Activated CD4-positive, alpha-beta memory T cell treated with anti-CD3 and anti-CD28 coated beads for 36 hours (primary cell): ENCODE results near the gene SH3PXD2A. TPM values are rescaled to one million over a fixed set of nuclear protein-coding genes. Genes with fewer than 3 reads are reported as not detected.

Experiments used
- CTCF ChIA-PET: fragments of 350-600 bp; sonication (Branson Sonifier 250); formaldehyde crosslinking; loops from one replicate; lab custom pipeline; 2021; ENCODE audit warnings: antibody characterized with exemption, inconsistent platforms; lab: Charles Lee
- POLR2A ChIA-PET: fragments of 350-600 bp; sonication (Branson Sonifier 250); formaldehyde crosslinking; loops from one replicate; lab custom pipeline; 2021; ENCODE audit warnings: antibody characterized with exemption; lab: Charles Lee
- DNase-seq: peaks from one replicate; pipeline ENCODE4 v3.0.0-alpha.2; 2020
- H3K27ac Mint-ChIP-seq: one replicate; pipeline ENCODE4 v1.8.0; 2021; ENCODE audit warnings: mixed read lengths
- H3K27me3 Mint-ChIP-seq: one replicate; pipeline ENCODE4 v1.8.0; 2021; ENCODE audit warnings: mixed read lengths
- H3K36me3 Mint-ChIP-seq: one replicate; pipeline ENCODE4 v1.8.0; 2021; ENCODE audit warnings: mixed read lengths
- H3K4me1 Mint-ChIP-seq: one replicate; pipeline ENCODE4 v1.8.0; 2021; ENCODE audit warnings: low read depth, mixed read lengths
- H3K4me3 Mint-ChIP-seq: one replicate; pipeline ENCODE4 v1.8.0; 2021; ENCODE audit warnings: mild to moderate bottlenecking, mixed read lengths
- H3K9me3 Mint-ChIP-seq: one replicate; pipeline ENCODE4 v1.8.0; 2021; ENCODE audit warnings: mixed read lengths
- intact Hi-C: fragments of 100-400 bp; cut with micrococcal nuclease; formaldehyde crosslinking; loops from one replicate; pipeline ENCODE4 v1.15.1; 2023
- total RNA-seq, 2 experiments: library from RNA; stranded (reverse); gene quantifications; one replicate each; pipeline ENCODE4 v1.2.3, GENCODE V29; 2021

The SH3PXD2A gene
- total RNA-seq, 2 experiments from 2014 or later = 10.0 to 10.3 TPM

DNA sequence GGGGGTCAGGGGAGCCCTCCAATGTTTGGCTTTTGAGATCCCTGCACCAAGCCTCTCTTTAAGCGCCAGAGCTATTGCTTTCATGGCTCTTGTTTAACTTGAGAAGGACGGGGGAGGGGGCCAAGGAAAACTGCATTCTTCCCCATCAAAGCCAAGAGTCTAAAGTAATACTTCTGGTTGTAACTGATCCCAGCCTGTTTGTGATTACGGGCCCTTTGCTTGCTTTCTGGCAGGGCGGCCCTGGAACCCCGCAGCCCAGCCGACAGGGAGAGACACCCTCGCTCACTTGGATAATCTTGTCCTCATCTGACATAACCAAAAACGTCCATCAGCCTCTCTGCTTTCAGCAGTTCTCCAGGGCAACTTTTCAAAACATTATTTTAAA is 207.1 kb downstream of the SH3PXD2A start:
- no peak overlapping the region for H3K27ac Mint-ChIP-seq
- no peaks in the 10 kb centered on the region for H3K27me3 Mint-ChIP-seq
- H3K9me3 Mint-ChIP-seq = no peaks in the 10 kb centered on the region
- H3K4me3 Mint-ChIP-seq = no peak overlapping the region
- CTCF ChIA-PET = no interaction called here
- H3K4me1 Mint-ChIP-seq = peaks cover 8% of the 10 kb centered on the region
- POLR2A ChIA-PET = no interaction called here
- no peak for DNase-seq
- H3K36me3 Mint-ChIP-seq = no peaks in the 10 kb centered on the region
- intact Hi-C loops = no loop called here

DNA sequence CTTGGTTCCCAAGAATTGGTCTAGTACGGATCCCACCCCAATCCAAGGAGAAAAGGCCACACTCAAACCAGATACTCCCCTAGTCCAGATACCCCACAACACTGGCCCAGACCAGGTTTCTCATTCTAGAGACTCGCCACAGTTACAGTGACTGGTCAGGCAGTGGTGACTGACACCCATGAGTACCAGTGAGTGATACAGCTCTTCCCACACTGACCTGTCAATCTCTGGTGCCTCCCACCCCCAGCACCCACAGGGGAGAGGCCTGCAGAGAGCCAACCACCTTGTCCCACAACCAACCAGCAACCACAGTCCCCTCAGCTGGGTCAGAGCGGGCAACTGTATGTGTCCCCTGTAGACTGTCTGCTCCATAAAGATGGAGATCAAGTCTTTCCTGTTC is 209.1 kb downstream of the SH3PXD2A start:
- intact Hi-C loops = no loop called here
- no peak for DNase-seq

GRCh38 chr10:103645141-103646054 is 210.0 kb downstream of the SH3PXD2A start:
- DNase-seq = no peak
- Mint-ChIP-seq H3K9me3 (no peaks in the 10 kb centered on the region), H3K4me1 (no peaks in the 10 kb centered on the region), H3K36me3 (no peaks in the 10 kb centered on the region), H3K27me3 (no peaks in the 10 kb centered on the region), H3K27ac (no peak overlapping the region), H3K4me3 (no peak overlapping the region)
- intact Hi-C loops = no loop called here
- ChIA-PET CTCF (interaction anchor here (1.5 to 2.2 kb wide), 2 partner anchors 41 kb away, joined by 5 to 8 read pairs; no protein-coding TSS in a partner anchor), POLR2A (no interaction called here)

More for the DNA sequence above, 209.1 kb downstream of the SH3PXD2A start:
- Mint-ChIP-seq H3K4me1 (peaks cover under 1% of the 10 kb centered on the region), H3K36me3 (no peaks in the 10 kb centered on the region), H3K27ac (no peak overlapping the region), H3K9me3 (no peaks in the 10 kb centered on the region), H3K4me3 (no peak overlapping the region), H3K27me3 (no peaks in the 10 kb centered on the region)
- POLR2A ChIA-PET = no interaction called here
- CTCF ChIA-PET = interaction anchor here (2.2 kb wide), 1 partner anchor 40 kb away, joined by 8 read pairs; no protein-coding TSS in a partner anchor

- H3K36me3 Mint-ChIP-seq = no peaks in the 10 kb centered on the region
- no peaks in the 10 kb centered on the region for H3K9me3 Mint-ChIP-seq
- intact Hi-C loops = no loop called here
- DNase-seq = no peak
- H3K27ac Mint-ChIP-seq = no peak overlapping the region
- H3K4me3 Mint-ChIP-seq = no peak overlapping the region
- no peaks in the 10 kb centered on the region for H3K27me3 Mint-ChIP-seq
- CTCF ChIA-PET = interaction anchor here (0.6 kb wide), 1 partner anchor 54 kb away, joined by 3 read pairs; no protein-coding TSS in a partner anchor
- POLR2A ChIA-PET = no interaction called here
- no peaks in the 10 kb centered on the region for H3K4me1 Mint-ChIP-seq
Observed at GRCh38 chr10:103643381-103643780, 212.0 kb downstream of the SH3PXD2A start.

DNA sequence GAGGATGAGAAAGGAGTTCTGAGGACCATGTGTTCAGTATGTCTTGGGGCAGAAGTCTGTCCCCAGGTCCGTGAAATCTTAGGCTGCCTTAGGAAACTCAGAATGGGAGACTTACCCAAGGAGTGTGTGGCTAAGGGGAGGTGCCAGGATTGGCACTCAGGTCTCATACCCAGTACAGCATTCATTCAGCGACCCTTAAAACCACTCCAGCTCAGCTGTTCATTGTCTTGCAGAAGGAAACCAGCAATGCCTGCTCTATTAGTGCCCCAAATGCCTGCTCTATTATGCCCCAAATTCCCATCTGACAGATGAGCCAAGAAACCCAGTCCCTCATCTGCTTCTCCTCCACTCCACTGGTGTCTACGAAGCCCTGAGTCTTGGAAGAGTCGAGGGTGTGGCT is 214.1 kb downstream of the SH3PXD2A start:
- no peaks in the 10 kb centered on the region for H3K4me1 Mint-ChIP-seq
- H3K36me3 Mint-ChIP-seq = no peaks in the 10 kb centered on the region
- no peak overlapping the region for H3K4me3 Mint-ChIP-seq
- POLR2A ChIA-PET = no interaction called here
- no peak overlapping the region for H3K27ac Mint-ChIP-seq
- intact Hi-C loops = no loop called here
- no peaks in the 10 kb centered on the region for H3K9me3 Mint-ChIP-seq
- no peak for DNase-seq
- CTCF ChIA-PET = no interaction called here
- H3K27me3 Mint-ChIP-seq = no peaks in the 10 kb centered on the region

DNA sequence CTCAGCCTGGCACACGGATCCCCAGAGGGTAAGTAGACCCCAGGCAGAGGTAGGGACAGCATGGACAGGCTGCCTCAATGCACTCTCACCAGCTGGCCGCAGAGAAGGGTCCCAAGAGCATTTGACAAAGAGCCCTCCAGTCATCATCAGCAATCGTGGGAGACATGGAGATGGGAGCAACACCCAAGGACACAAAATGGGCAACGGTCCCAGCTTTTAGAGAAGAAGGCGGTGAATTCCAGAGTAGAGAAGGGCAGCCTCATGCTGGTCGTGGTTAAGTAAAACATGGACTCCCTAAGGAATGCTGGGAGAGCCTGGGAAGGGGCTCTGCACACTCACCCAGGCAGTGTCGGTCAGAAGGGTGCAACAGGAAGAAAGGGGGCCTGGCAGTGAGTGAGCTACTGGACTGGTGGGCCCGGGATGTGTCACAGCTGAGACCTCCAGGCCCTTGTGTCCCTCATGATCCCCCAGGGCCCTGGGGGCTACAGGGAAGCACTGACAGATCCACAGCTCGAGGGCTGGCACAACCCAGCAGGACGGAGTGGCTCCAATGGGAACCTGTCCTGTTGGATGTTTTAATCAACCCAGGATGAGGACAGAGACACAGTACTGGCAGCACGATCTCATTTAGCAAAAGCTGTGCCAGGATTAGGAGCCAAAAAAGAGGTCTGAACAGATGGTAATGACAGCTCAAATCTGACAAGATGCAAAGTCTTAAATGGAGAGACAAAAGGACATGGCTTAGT is 214.8 kb downstream of the SH3PXD2A start:
- H3K27ac Mint-ChIP-seq = no peak overlapping the region
- intact Hi-C loops = no loop called here
- H3K9me3 Mint-ChIP-seq = no peaks in the 10 kb centered on the region
- no peaks in the 10 kb centered on the region for H3K36me3 Mint-ChIP-seq
- CTCF ChIA-PET = interaction anchor here (0.7 kb wide), 1 partner anchor 11 kb away, joined by 3 read pairs; no protein-coding TSS in a partner anchor
- H3K27me3 Mint-ChIP-seq = no peaks in the 10 kb centered on the region
- H3K4me3 Mint-ChIP-seq = no peak overlapping the region
- no peaks in the 10 kb centered on the region for H3K4me1 Mint-ChIP-seq
- POLR2A ChIA-PET = no interaction called here
- DNase-seq = no peak

GRCh38 chr10:103638948-103639347 is 216.4 kb downstream of the SH3PXD2A start:
- Mint-ChIP-seq H3K9me3 (no peaks in the 10 kb centered on the region), H3K27ac (no peak overlapping the region), H3K27me3 (no peaks in the 10 kb centered on the region), H3K36me3 (no peaks in the 10 kb centered on the region), H3K4me3 (no peak overlapping the region), H3K4me1 (no peaks in the 10 kb centered on the region)
- CTCF ChIA-PET = no interaction called here
- no peak for DNase-seq
- intact Hi-C loops = no loop called here
- POLR2A ChIA-PET = no interaction called here

DNA sequence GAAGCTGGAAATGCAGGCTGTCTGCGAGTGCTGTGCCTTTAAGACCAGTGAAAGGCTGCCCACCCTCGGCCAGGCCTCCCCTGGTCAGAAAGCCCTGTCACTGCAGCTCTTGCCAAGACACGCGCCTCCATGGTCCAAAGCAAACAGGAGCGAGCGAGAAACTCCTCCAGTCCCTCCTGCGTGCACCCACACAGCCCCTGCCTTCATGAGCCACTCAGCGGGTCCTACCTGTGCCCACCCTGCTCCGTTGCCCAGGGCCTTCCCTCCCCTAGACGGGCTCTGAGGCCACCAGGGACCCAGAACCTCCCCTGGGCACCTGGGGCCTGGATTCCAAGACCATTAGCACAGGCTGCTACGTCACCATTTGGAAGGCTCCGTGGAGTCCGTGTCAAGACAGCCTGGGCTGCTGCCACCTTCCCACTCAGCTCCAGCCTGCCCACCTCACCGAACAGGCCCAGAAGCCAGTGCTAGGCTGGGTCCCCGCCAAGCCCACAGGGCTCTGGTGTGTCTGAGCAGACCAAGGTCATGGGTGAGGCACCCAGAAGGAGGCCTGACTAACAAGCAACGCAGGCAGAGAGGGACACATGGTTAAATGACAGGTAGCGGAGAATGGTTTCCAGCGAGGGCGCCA is 217.3 kb downstream of the SH3PXD2A start:
- no peak for DNase-seq
- H3K27me3 Mint-ChIP-seq = no peaks in the 10 kb centered on the region
- intact Hi-C loops = no loop called here
- no peak overlapping the region for H3K27ac Mint-ChIP-seq
- H3K9me3 Mint-ChIP-seq = no peaks in the 10 kb centered on the region
- no peaks in the 10 kb centered on the region for H3K36me3 Mint-ChIP-seq
- H3K4me3 Mint-ChIP-seq = no peak overlapping the region
- POLR2A ChIA-PET = no interaction called here
- no peaks in the 10 kb centered on the region for H3K4me1 Mint-ChIP-seq
- CTCF ChIA-PET = interaction anchor here (1.0 kb wide), 1 partner anchor 73 kb away, joined by 4 read pairs; no protein-coding TSS in a partner anchor

GRCh38 chr10:103637011-103637410 is 218.4 kb downstream of the SH3PXD2A start:
- Mint-ChIP-seq H3K4me1 (no peaks in the 10 kb centered on the region), H3K36me3 (no peaks in the 10 kb centered on the region), H3K9me3 (no peaks in the 10 kb centered on the region), H3K27ac (no peak overlapping the region), H3K27me3 (no peaks in the 10 kb centered on the region), H3K4me3 (no peak overlapping the region)
- intact Hi-C loops = no loop called here
- ChIA-PET POLR2A (no interaction called here), CTCF (interaction anchor here (0.9 to 1.2 kb wide), 3 partner anchors 44 to 72 kb away, joined by 4 read pairs; no protein-coding TSS in a partner anchor)
- DNase-seq = no peak

DNA sequence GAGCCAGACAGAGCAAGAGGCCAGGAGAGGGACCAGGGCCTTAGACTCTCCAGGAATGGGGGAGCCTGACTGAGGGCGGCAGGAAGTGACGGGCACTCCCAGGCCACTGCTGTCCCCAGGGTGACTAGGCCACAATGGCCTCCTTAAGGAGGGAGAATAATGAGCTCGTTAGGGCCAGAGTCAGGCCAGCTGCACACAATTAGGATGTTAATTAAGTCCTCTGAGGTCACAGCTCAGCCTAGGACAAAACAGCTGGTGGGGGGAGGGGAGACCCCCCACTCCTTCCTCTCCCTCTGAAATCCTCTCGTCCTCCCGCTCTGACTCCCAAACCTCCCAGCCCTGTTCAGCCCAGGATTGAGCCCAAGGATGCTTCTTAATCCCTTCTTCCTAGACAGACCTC is 218.9 kb downstream of the SH3PXD2A start:
- Mint-ChIP-seq H3K4me1 (no peaks in the 10 kb centered on the region), H3K27ac (no peak overlapping the region), H3K27me3 (no peaks in the 10 kb centered on the region), H3K9me3 (no peaks in the 10 kb centered on the region), H3K4me3 (no peak overlapping the region), H3K36me3 (no peaks in the 10 kb centered on the region)
- DNase-seq = no peak
- CTCF ChIA-PET = interaction anchor here (0.9 to 1.2 kb wide), 2 partner anchors 44 to 49 kb away, joined by 4 read pairs; no protein-coding TSS in a partner anchor
- POLR2A ChIA-PET = no interaction called here
- intact Hi-C loops = no loop called here

DNA sequence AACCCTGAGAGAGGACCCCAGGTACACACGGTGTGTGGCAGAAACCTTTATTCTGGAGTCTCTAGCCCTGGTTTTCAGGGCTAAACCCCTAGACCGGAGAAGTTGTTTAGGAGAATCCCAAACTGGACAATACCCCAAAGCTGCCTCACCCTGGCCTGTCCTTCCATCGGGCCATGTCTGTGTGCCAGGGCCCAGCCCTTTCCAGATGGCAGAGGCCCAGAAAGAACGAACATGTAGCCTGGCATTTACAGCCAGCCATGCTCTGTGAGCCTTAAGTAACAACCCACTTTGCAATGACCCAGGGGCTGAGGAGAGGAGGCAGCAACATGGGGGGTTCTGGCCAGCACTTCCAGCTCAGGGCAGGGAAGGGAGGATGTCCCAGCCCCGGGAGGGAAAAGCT is 219.8 kb downstream of the SH3PXD2A start:
- intact Hi-C loops = no loop called here
- CTCF ChIA-PET = no interaction called here

DNA sequence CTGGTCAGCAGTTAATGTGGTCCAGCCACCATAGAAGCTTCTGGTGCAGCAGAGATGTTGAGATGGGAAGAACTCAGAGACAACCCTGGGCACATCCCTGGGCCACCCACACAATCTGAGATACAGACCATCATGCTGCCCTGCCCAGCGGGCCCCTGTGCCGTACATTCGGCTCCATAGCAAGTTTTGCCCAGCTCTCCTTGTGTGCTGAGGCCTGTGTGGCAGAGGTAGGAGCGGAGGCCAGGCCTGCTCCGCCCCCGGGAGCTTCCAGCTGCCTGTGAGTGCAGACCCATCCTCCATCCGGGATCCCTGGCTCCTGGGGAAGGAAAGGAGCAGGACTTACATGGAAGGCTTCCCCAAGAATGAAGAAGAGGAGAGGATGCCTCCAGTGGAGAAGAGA is 221.5 kb downstream of the SH3PXD2A start:
- Mint-ChIP-seq H3K9me3 (no peaks in the 10 kb centered on the region), H3K4me1 (no peaks in the 10 kb centered on the region), H3K27ac (no peak overlapping the region), H3K4me3 (no peak overlapping the region), H3K27me3 (no peaks in the 10 kb centered on the region), H3K36me3 (no peaks in the 10 kb centered on the region)
- ChIA-PET POLR2A (no interaction called here), CTCF (no interaction called here)
- intact Hi-C loops = no loop called here
- no peak for DNase-seq

More for the DNA sequence above, 219.8 kb downstream of the SH3PXD2A start:
- Mint-ChIP-seq H3K4me1 (no peaks in the 10 kb centered on the region), H3K36me3 (no peaks in the 10 kb centered on the region), H3K27ac (no peak overlapping the region), H3K4me3 (no peak overlapping the region), H3K9me3 (no peaks in the 10 kb centered on the region), H3K27me3 (no peaks in the 10 kb centered on the region)
- POLR2A ChIA-PET = no interaction called here
- DNase-seq = no peak
